ENCODE results near the gene COG4.

DNA sequence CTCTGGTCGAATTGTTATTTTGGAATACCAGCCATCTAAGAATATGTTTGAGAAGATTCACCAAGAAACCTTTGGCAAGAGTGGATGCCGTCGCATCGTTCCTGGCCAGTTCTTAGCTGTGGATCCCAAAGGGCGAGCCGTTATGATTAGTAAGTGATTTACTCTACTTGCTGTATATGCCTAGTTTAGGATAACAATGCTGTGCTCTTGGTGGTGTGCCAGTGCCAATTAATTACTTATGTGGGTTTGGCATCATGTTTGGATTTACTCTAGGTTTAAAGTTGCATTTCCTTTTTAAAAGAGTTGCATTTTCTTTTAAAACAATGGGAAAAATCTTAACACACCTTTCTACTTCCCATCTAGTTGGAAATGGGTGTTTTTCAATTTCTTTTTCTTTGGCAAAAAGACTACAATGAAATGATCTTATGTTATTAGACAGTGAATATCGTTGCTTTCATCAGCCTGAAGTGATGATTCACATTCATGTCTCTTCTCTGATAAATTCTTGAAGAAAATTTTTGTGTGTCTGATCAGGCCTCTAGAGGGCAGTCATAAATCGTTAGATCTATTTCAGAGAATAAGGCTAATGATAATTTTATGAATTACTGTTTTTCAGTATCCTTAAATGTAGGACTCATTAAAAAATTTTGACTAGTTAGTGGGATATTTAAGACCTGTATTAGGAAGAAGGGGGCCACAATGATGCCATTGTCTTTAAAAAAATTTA, 5.9 kb upstream of the COG4 start:
- TF ChIP-seq, protein P1, sequence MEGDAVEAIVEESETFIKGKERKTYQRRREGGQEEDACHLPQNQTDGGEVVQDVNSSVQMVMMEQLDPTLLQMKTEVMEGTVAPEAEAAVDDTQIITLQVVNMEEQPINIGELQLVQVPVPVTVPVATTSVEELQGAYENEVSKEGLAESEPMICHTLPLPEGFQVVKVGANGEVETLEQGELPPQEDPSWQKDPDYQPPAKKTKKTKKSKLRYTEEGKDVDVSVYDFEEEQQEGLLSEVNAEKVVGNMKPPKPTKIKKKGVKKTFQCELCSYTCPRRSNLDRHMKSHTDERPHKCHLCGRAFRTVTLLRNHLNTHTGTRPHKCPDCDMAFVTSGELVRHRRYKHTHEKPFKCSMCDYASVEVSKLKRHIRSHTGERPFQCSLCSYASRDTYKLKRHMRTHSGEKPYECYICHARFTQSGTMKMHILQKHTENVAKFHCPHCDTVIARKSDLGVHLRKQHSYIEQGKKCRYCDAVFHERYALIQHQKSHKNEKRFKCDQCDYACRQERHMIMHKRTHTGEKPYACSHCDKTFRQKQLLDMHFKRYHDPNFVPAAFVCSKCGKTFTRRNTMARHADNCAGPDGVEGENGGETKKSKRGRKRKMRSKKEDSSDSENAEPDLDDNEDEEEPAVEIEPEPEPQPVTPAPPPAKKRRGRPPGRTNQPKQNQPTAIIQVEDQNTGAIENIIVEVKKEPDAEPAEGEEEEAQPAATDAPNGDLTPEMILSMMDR (conservative IDR thresholded peaks at IDR 0.05; ENCODE audit: low read depth, low read length): peak; percentile 67
- TF ChIP-seq EZH2phosphoT487 (IDR thresholded peaks at IDR 0.05; ENCODE audit: borderline replicate concordance, low read length) (no peak), EZH2 (IDR thresholded peaks at IDR 0.05; ENCODE audit: low read length, unreplicated experiment) (no peak)
